Endothelial cell of umbilical vein (primary cell): ENCODE results near the gene KCNMA1. TPM values are rescaled to one million over a fixed set of nuclear protein-coding genes. Genes with fewer than 3 reads are reported as not detected.

Source experiments
- BruUV-seq: library from RNA; stranded (reverse); fragments of 400-500 nt; replicated peaks from 2 replicates; lab custom pipeline; 2021; lab: Mats Ljungman, UMichigan
- CTCF ChIA-PET: fragments of 300-600, 350-600 bp; sonication (Branson Sonifier 250); formaldehyde crosslinking; loops from one replicate; lab custom pipeline; 2021; ENCODE audit warnings: antibody characterized with exemption, inconsistent platforms; lab: Charles Lee
- POLR2A ChIA-PET: fragments of 300-600, 350-600 bp; sonication (Branson Sonifier 250); formaldehyde crosslinking; loops from one replicate; lab custom pipeline; 2021; ENCODE audit warnings: antibody characterized with exemption, inconsistent platforms; lab: Charles Lee
- DNase-seq: peaks from one replicate; pipeline ENCODE4 v3.0.0-alpha.2; 2011; ENCODE audit warnings: low read depth, low spot score
- FAIRE-seq: peaks from 2 replicates; lab custom pipeline; 2011; peaks lifted over from hg19 to GRCh38; lab: Jason Lieb, UNC
- H2AFZ ChIP-seq: 2 replicates; pipeline ENCODE4 v1.6.0; 2012; ENCODE audit warnings: low read depth, low read length, control low read depth, inconsistent platforms
- H3K27ac ChIP-seq: 2 replicates; pipeline ENCODE4 v1.5.1; 2011; ENCODE audit warnings: low read depth, mild to moderate bottlenecking, control low read depth, low read length, moderate library complexity; ENCODE audit not compliant: insufficient read depth
- H3K27me3 ChIP-seq, 2 experiments: 2 replicates each; pipeline versions ENCODE4 v1.6.0 to v1.6.1; 2011; ENCODE audit warnings: low read length in 2 of 2, mixed read lengths in 1 of 2; ENCODE audit not compliant: control insufficient read depth in 2 of 2, insufficient read depth in 2 of 2
- H3K36me3 ChIP-seq, 2 experiments: 2 replicates in 1 of 2; 3 replicates in 1 of 2; pipeline ENCODE4 v1.5.1; 2011; ENCODE audit warnings: low read length in 2 of 2, mild to moderate bottlenecking in 1 of 2, moderate library complexity in 1 of 2; ENCODE audit not compliant: control insufficient read depth in 2 of 2, insufficient read depth in 2 of 2; ENCODE audit errors: extremely low read depth in 1 of 2
- H3K4me1 ChIP-seq: 3 replicates; pipeline ENCODE4 v1.5.1; 2011; ENCODE audit warnings: mild to moderate bottlenecking, low read length; ENCODE audit not compliant: control insufficient read depth, insufficient read depth; ENCODE audit errors: extremely low read depth
- H3K4me2 ChIP-seq: 2 replicates; pipeline ENCODE4 v1.6.1; 2011; ENCODE audit warnings: low read length, control low read depth, mixed read lengths; ENCODE audit not compliant: insufficient read depth
- H3K4me3 ChIP-seq, 3 experiments: fragments of 200-600 bp in 1 of 3; sonication (generic), shearing (Covaris generic) in 1 of 3; replicated peaks in 1 of 3; 2 replicates each; pipeline ENCODE4 v1.5.1; 2011 to 2016; ENCODE audit warnings: control low read depth in 3 of 3, low read length in 3 of 3, mild to moderate bottlenecking in 2 of 3, inconsistent platforms in 1 of 3, low read depth in 1 of 3, moderate library complexity in 1 of 3; ENCODE audit not compliant: insufficient read depth in 1 of 3
- H3K79me2 ChIP-seq: 2 replicates; pipeline ENCODE4 v1.6.0; 2012; ENCODE audit warnings: low read length, inconsistent platforms; ENCODE audit not compliant: control insufficient read depth, insufficient read depth
- H3K9ac ChIP-seq: replicated peaks from 2 replicates; pipeline ENCODE3; 2011; ENCODE audit warnings: low read length, control low read depth; ENCODE audit not compliant: insufficient read depth; ENCODE audit errors: extremely low read depth
- H3K9me1 ChIP-seq: replicated peaks from 3 replicates; pipeline ENCODE4 v1.6.0; 2011; ENCODE audit warnings: mild to moderate bottlenecking, low read length; ENCODE audit not compliant: control insufficient read depth, insufficient read depth; ENCODE audit errors: extremely low read depth
- H3K9me3 ChIP-seq: replicated peaks from 2 replicates; pipeline ENCODE4 v1.5.1; 2012; ENCODE audit warnings: low read length, inconsistent platforms; ENCODE audit not compliant: control insufficient read depth, insufficient read depth
- H4K20me1 ChIP-seq: replicated peaks from 2 replicates; pipeline ENCODE3; 2011; ENCODE audit warnings: mild to moderate bottlenecking, low read length; ENCODE audit not compliant: control insufficient read depth, insufficient read depth; ENCODE audit errors: extremely low read depth
- FOS ChIP-seq: IDR thresholded peaks from 2 replicates; pipeline ENCODE4 v1.6.1; 2011; ENCODE audit warnings: mild to moderate bottlenecking, low read length, moderate library complexity, borderline replicate concordance; ENCODE audit not compliant: insufficient read depth
- GATA2 ChIP-seq: IDR thresholded peaks from 2 replicates; pipeline ENCODE4 v1.7.0; 2011; ENCODE audit warnings: low read depth, mild to moderate bottlenecking, moderate library complexity, mixed read lengths, low read length; ENCODE audit not compliant: insufficient read length, insufficient read depth
- JUN ChIP-seq: IDR thresholded peaks from 2 replicates; pipeline ENCODE4 v1.6.1; 2011; ENCODE audit warnings: borderline replicate concordance, low read depth; ENCODE audit not compliant: insufficient read length, insufficient read depth
- MYC ChIP-seq: IDR thresholded peaks from one replicate; pipeline ENCODE4 v1.6.1; 2011; ENCODE audit warnings: mild to moderate bottlenecking, low read depth, low read length
- POLR2A ChIP-seq: IDR thresholded peaks from 2 replicates; pipeline ENCODE4 v1.6.1; 2012; ENCODE audit warnings: low read depth, mild to moderate bottlenecking, control low read depth, low read length
- POLR2AphosphoS5 ChIP-seq: IDR thresholded peaks from 2 replicates; pipeline ENCODE4 v1.6.1; 2012; ENCODE audit warnings: low read depth, mild to moderate bottlenecking, control low read depth, low read length, moderate library complexity; ENCODE audit not compliant: insufficient read depth
- dilution Hi-C: fragments of 300-500 bp; cut with MboI; formaldehyde crosslinking; loops from one replicate; pipeline ENCODE4 v1.15.0; 2019; ENCODE audit warnings: low sequenced_read_pairs; ENCODE audit not compliant: extremely low pct_ligation_motif_present
- intact Hi-C: fragments of 100-400 bp; cut with micrococcal nuclease; formaldehyde crosslinking; loops from one replicate; pipeline ENCODE4 v1.10.0; 2022
- polyA plus RNA-seq, 4 experiments: library from polyadenylated mRNA; depleted of rRNA in 3 of 4; stranded (reverse) in 3 of 4; unstranded in 1 of 4; fragments of >200 nt; gene quantifications; 2 replicates each; pipeline versions ENCODE4 v1.2.1 to v1.2.3, GENCODE V29; 2011 to 2012; ENCODE audit warnings: missing spikeins in 1 of 4
- total RNA-seq: library from RNA; stranded (reverse); gene quantifications from 2 replicates; pipeline ENCODE4 v1.2.3, GENCODE V29; 2021
- TF ChIP-seq, protein P1 (sequence below): IDR thresholded peaks from 2 replicates; pipeline ENCODE4 v1.6.1; 2011; ENCODE audit not compliant: insufficient read depth, insufficient read length

Gene KCNMA1
- total and polyA plus RNA-seq, 2 donors (not counting 3 experiments of a cell fraction or from before 2014, with no cell fraction given) = 0.10 to 0.82 TPM

DNA sequence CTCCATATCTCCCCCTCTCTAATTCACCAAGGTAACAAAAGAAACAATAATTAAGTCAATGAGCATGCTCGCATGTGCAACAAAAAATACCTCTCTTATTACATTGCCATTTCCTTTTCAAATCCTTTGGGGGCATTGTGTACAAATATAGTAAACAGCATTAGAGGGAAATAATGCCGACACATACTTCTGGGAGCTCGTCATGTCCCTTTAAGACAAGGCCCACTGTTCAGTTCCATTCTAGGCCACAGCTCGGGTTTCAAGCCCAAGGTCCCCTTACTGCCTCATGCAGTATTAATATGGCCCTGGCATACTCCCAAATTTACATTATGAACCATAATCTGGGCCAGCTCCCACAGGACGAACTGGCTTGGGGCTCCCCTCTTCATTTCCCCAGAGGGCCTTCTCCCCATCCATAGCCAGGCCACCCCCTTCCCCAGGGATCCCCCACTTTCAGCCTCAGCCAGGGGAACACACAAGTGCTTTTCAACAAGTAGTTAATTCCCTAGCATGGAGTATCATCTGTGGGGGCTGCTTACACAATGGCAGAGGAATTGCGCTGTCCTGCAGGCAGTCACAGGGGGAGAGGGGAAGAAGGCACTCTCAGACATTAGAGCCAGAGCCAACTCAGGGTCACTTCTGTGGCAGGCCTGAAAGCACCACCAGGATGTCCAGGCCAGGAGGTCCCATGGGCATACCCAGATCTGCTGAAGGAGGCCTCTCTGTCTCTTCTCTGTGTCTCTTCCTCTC, 110.6 kb downstream of the KCNMA1 start:
- H3K79me2 ChIP-seq = no peaks in the 10 kb centered on the region
- DNase-seq (no peak), FAIRE-seq (no peak)
- no peak overlapping the region for H3K9ac ChIP-seq
- dilution Hi-C loops (no loop called here), intact Hi-C loops (no loop called here)
- H3K9me3 ChIP-seq = no peaks in the 10 kb centered on the region
- H3K4me3 ChIP-seq = no peak overlapping the region
- no peak overlapping the region for H3K27ac ChIP-seq
- POLR2A ChIA-PET = no interaction called here
- H3K4me1 ChIP-seq = peaks cover 6% of the 10 kb centered on the region
- H3K36me3 ChIP-seq = no peaks in the 10 kb centered on the region
- H2AFZ ChIP-seq = no peak overlapping the region
- H3K4me2 ChIP-seq = no peak overlapping the region
- CTCF ChIA-PET = interaction anchor here (0.7 kb wide), 1 partner anchor 19 kb away, joined by 3 read pairs; no protein-coding TSS in a partner anchor
- H3K27me3 ChIP-seq = peaks cover 0 to 3% of the 10 kb centered on the region in 2 experiments
- TF ChIP-seq POLR2A (no peak), JUN (no peak), FOS (no peak), POLR2AphosphoS5 (no peak), GATA2 (no peak), MYC (no peak)
- TF ChIP-seq, protein P1, sequence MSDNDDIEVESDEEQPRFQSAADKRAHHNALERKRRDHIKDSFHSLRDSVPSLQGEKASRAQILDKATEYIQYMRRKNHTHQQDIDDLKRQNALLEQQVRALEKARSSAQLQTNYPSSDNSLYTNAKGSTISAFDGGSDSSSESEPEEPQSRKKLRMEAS = no peak
- no peaks in the 10 kb centered on the region for H3K9me1 ChIP-seq
- H4K20me1 ChIP-seq = no peaks in the 10 kb centered on the region
- BruUV-seq = no TSS peak
